Measurements from ENCODE around the gene C1QTNF2. TPM values are rescaled to one million over a fixed set of nuclear protein-coding genes. Genes with fewer than 3 reads are reported as not detected.

The C1QTNF2 gene
- total and polyA plus RNA-seq, 10 of the 15 experiments (the other 5 are each of a cell fraction or from before 2014, with no cell fraction given) = not detected

GRCh38 chr5:160382346-160382745, 11.9 kb upstream of the C1QTNF2 start (continued):
- TF ChIP-seq ZNF592 (IDR thresholded peaks at IDR 0.05) = no peak

- intact Hi-C loops (cut with micrococcal nuclease; ENCODE audit: unreplicated experiment) (no loop called here), in situ Hi-C loops (cut with MboI) (no loop called here)
- WGBS (ENCODE audit: insufficient coverage, insufficient replicate concordance, low lambda C conversion rate, missing lambda C conversion rate) = 23% methylated on average over 2 of the region's 2 CpGs
- no peak overlapping the region for H2AFZ ChIP-seq (ENCODE audit: control insufficient read depth, low read depth, low read length)
- peaks cover 0 to 5% of the 10 kb centered on the region in 2 experiments; a peak in 2 of 4 replicates for H3K27me3 ChIP-seq (replicated peaks in 1 of 2; ENCODE audit: control insufficient read depth in 2 of 2, insufficient read depth in 2 of 2, low read length in 1 of 2)
- no TSS peak for BruUV-seq (replicated peaks)
- DNase-seq (ENCODE audit: low read depth, low spot score) (no peak), FAIRE-seq (no peak), ATAC-seq (no peak)
- H3K9ac ChIP-seq (ENCODE audit: control insufficient read depth, insufficient read depth, low read length) = no peak overlapping the region
- H3K36me3 ChIP-seq (ENCODE audit: control insufficient read depth in 2 of 2, insufficient read depth in 2 of 2, low read length in 1 of 2) = no peaks in the 10 kb centered on the region
- H3K4me3 ChIP-seq = no peak overlapping the region
- no peaks in the 10 kb centered on the region for H4K20me1 ChIP-seq (ENCODE audit: control insufficient read depth, insufficient read depth)
- CTCF ChIA-PET = interaction anchor here (0.8 to 2.0 kb wide), 3 partner anchors 10 to 13 kb away, joined by 4 to 12 read pairs (median 8); no protein-coding TSS in a partner anchor
- H3K27ac ChIP-seq (ENCODE audit: control insufficient read depth, insufficient read depth) = no peak overlapping the region
- RAD21 ChIA-PET (ENCODE audit: unreplicated experiment) = no interaction called here
- no peaks in the 10 kb centered on the region for H3K4me1 ChIP-seq (ENCODE audit: control insufficient read depth, insufficient read depth, low read length)
- no peaks in the 10 kb centered on the region for H3K79me2 ChIP-seq (ENCODE audit: control insufficient read depth, insufficient read depth, low read length)
- H3K4me2 ChIP-seq (ENCODE audit: control insufficient read depth, insufficient read depth) = no peak overlapping the region
- H3K9me3 ChIP-seq (replicated peaks; ENCODE audit: control insufficient read depth, insufficient read depth, low read length) = no peaks in the 10 kb centered on the region
- SMC1A ChIA-PET (ENCODE audit: uncharacterized antibody, unreplicated experiment) = interaction anchor here (0.8 to 5.8 kb wide), 3 partner anchors 11 to 74 kb away, joined by 4 to 42 read pairs (median 4); no protein-coding TSS in a partner anchor
- POLR2A ChIA-PET = no interaction called here
- no peak for TF ChIP-seq BACH1 (IDR thresholded peaks at IDR 0.05; ENCODE audit: borderline replicate concordance)
- TF ChIP-seq NR2C1 (IDR thresholded peaks at IDR 0.05) = no peak
- TF ChIP-seq PBX3 (IDR thresholded peaks at IDR 0.05; ENCODE audit: insufficient replicate concordance, low read depth, low read length) = no peak
- TF ChIP-seq YBX1 (IDR thresholded peaks at IDR 0.05) = no peak
- TF ChIP-seq DPF2 (IDR thresholded peaks at IDR 0.05) = no peak
- no peak for TF ChIP-seq RUNX3 (IDR thresholded peaks at IDR 0.05; ENCODE audit: low read length)
- TF ChIP-seq ATF7 (IDR thresholded peaks at IDR 0.05; ENCODE audit: low read depth) = no peak
- no peak for TF ChIP-seq SUZ12 (IDR thresholded peaks at IDR 0.05; ENCODE audit: unreplicated experiment)
- no peak for TF ChIP-seq RAD21 (IDR thresholded peaks at IDR 0.05; ENCODE audit: insufficient read depth, low read depth, low read length)
- no peak for TF ChIP-seq SRF (IDR thresholded peaks at IDR 0.05; ENCODE audit: low read depth in 2 of 2, low read length in 2 of 2)
- no peak for TF ChIP-seq GABPA (IDR thresholded peaks at IDR 0.05; ENCODE audit: low read depth)
- no peak for TF ChIP-seq NFYB (IDR thresholded peaks at IDR 0.05; ENCODE audit: insufficient read depth, low read depth, low read length)
- TF ChIP-seq ZZZ3 (IDR thresholded peaks at IDR 0.05; ENCODE audit: control insufficient read depth, insufficient read length, low read depth) = no peak
- no peak for TF ChIP-seq PML (IDR thresholded peaks at IDR 0.05; ENCODE audit: low read length)
- no peak for TF ChIP-seq ZBTB4 (CRISPR knock-in tag; IDR thresholded peaks at IDR 0.05)
These were observed 9.6 kb upstream of the C1QTNF2 start for GRCh38 chr5:160380041-160380440.

Data from GM12878 (cell line).